GM19023 (cell line): ENCODE results near the gene DCBLD2.

Experiments
- ATAC-seq: cut with Tn5 transposase; IDR thresholded peaks from one replicate; pipeline ENCODE4 v1.9.1; 2021; ENCODE audit warnings: mild to moderate bottlenecking, moderate library complexity; ENCODE audit not compliant: unreplicated experiment

DCBLD2 gene

DNA sequence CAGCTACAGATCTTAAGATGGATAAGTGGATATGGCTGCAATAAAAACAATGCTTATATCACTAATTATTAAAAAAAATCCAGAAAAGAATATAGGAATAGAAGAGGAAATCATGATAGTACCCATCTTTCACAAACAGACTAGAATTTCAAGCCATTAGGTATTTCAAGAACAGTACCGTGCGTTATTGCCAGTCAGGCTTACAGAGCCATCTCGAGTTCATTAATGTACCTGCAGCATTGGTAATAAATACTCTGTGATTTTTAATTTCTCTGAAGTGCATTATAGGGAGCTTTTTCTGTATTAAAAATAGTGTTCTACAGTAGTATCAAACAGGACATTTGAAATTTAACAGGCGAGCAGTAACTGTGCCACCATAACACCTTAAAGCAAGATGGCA lies 102.7 kb downstream of the DCBLD2 start:
- ATAC-seq: no peak

- ATAC-seq: no peak
These were observed 103.6 kb downstream of the DCBLD2 start for GRCh38 chr3:98797905-98798304.

- ATAC-seq: no peak
These were observed 105.2 kb downstream of the DCBLD2 start for GRCh38 chr3:98796334-98796733.

DNA sequence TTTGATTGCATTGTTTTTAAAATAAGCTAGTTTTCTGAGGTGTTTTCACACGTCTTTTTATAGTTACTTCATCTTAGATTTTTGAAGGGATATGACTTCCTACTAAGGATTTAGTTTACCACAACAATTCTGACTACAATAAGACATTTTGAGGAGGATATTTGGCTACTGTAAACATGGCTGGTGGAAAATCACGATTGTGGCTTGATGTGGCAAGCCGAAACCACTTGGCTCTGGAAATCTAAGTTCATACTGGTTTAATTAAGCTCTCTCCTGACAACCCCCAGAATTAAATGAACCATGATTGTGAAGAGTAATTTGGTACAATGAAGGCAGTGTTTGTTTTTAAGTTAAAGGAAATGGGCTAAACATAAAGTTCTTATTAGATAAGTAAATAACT lies 107.5 kb downstream of the DCBLD2 start:
- no peak for ATAC-seq

- ATAC-seq: no peak
These were observed 109.9 kb downstream of the DCBLD2 start for GRCh38 chr3:98791341-98792325.

GRCh38 chr3:98788651-98789050 lies 112.8 kb downstream of the DCBLD2 start:
- no peak for ATAC-seq

DNA sequence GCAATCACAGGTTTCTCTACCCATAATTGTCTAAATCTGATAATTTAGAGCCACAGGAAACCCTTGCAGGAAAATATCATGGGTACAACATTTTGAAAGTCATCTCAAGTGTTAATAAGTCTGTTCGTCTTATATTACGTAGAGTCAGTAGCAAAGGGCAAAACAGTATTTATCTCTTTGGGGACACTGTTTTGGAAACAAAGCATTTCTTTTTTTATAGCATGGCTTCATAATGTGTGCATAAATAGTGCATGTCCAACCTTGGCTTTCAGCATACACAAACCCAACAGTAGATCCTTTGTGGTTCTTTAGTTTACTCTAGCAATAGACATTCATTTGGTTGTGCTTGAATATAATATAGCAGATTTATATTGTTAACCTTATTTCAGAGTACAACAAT lies 114.3 kb downstream of the DCBLD2 start:
- no peak for ATAC-seq

- ATAC-seq: no peak
These were observed 115.0 kb downstream of the DCBLD2 start for GRCh38 chr3:98786364-98787006.

- no peak for ATAC-seq
These were observed 116.6 kb downstream of the DCBLD2 start for GRCh38 chr3:98784666-98785600.

- no peak for ATAC-seq
These were observed 117.5 kb downstream of the DCBLD2 start for GRCh38 chr3:98784042-98784441.

DNA sequence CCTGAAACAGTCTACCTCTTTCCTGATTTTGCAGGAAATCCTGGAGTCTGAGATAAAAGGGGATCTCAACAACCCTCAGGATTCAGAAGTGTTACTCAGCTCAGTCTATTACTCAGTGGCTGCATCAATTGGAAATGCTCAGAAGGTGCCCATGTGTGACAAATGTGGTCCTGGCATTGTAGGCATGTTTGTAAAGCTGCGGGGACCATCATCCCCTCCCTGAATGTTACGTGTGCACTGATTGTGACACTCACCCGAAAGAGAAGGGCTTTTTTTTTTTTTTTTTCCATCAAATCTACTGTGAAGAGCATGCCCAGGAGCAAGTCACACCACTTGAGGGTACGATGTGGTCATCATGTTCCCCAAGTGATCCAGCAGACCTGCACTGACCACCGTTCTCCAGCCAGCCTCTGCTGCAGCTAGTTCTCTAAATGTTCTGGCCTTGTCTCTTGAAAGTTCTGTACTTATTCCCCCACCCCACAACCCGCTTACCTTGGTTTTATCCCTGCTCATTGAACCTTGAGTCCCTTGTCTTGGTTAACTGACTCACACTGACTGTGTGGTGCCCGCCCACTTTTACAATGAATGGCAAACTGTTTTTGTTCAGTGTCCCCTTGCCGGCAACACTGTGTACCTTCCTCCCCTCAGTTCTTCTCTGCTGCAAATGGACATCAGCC lies 118.5 kb downstream of the DCBLD2 start:
- no peak for ATAC-seq

- no peak for ATAC-seq
These were observed 121.2 kb downstream of the DCBLD2 start for GRCh38 chr3:98780343-98780742.

DNA sequence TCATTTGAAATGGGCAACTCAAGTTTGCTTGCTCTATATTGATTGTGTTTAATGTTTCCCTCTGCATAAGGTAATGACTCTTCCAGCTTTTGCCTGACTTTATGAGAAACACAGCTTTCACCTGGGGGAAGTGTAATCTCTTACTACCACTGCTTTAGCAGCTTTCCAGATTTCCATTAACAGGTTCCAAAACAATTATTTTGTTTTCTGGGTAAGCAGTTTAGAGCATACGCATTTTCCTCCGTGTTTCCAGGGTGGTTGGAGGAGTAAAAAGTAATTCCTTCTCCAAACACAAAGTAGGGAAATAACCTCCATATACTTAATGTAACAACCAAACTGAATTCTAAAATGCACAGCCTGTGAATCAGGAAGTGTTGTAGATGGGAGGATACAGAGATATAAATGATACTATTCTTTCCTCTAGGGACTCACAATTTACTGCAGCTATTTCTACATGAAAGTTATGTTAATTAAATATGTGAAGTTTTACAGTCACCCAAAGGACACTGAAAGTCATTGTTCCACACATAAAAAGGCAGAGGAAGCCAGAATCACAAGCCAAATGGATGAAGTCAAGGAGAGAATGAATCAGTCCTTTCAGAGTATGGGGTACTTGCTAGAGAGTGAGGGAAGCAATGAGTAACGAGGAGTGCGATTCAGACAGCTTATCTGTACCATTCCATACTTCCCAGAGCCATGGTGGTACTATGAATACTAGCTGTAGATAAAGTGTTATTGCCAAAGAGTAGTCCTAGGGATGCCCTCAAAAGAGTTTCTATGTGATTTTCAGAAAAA lies 121.8 kb downstream of the DCBLD2 start:
- no peak for ATAC-seq

GRCh38 chr3:98778852-98779413 lies 122.6 kb downstream of the DCBLD2 start:
- ATAC-seq: no peak

DNA sequence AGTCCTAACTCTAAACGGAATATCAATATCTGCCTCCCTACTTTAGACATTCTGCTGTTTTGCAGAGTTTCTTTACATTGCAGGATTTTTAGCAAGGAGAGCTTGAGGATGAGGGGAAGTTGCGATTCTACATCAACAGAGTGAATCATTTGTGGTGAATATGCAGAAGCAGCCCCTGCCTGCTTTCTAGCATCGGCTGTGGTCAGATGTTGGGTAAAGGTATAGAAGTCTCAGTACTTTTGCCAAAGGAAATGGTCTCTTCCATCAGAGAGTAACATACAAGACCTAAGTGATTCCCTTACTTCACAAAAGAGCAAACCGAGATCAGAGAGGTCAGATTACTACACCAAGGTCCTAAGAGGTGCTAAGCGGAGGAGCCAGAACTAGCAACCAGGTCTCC lies 123.1 kb downstream of the DCBLD2 start:
- ATAC-seq: no peak

DNA sequence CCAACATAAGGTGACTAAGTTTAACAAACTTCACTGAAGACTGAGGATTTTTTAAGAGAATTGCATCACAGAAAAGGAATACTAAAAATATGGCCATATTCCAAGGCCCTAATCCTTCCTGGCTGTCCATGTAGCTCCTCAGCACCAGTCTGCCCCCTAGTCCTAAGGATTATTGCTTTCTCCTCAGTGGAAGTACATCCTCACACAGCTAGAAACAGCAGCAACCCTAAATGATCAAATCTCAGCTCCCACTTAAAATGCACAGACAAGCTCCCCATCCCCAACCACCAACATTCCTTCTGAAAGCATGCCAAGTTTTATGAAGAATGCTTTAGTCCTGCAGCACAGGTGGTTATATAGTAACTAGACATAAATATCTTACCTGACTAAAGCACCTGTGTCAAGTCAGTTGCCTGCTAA lies 123.7 kb downstream of the DCBLD2 start:
- no peak for ATAC-seq

GRCh38 chr3:98777286-98777685 lies 124.2 kb downstream of the DCBLD2 start:
- no peak for ATAC-seq

- no peak for ATAC-seq
These were observed 125.4 kb downstream of the DCBLD2 start for GRCh38 chr3:98776140-98776493.

DNA sequence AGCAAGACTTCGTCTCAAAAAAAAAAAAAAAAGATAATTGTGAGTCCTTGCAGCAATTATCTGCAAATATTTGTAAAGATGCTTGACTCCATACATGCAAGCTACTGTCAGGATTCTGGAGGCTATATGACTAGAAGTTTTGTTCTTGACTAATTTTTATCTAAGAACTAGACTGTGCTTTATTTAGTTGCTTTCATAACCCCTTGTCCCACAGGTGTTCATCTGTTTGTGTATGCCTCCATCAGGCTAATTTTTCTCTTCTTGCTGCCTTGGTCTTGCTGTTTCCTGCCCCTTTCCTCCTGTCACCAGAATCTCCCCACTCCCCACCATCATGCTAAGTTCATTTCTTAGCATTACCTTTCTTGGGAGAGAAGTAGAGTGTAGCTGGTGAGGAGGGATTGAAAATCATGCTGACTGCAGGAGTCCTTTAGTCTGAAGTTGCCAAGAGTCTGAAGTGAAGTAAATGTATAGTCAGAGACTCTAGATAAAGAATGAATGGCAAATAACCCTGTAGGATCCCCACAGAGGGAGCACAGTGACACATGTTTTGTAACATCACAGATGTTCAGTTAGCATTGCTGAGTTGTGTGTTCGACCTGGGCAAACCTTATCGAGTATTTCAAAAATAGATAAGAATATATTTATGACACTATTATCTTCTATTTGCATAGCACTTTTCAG lies 125.9 kb downstream of the DCBLD2 start:
- ATAC-seq: no peak
